GM19395 (cell line): Measurements from ENCODE around the gene ESAM.
A peak's percentile ranks its signal among the peaks of the same experiment; 100 is the strongest.

Experiments
- ATAC-seq: cut with Tn5 transposase; IDR thresholded peaks from one replicate; pipeline ENCODE4 v1.9.1; 2021; ENCODE audit warnings: mild to moderate bottlenecking, moderate library complexity; ENCODE audit not compliant: unreplicated experiment

Gene ESAM

DNA sequence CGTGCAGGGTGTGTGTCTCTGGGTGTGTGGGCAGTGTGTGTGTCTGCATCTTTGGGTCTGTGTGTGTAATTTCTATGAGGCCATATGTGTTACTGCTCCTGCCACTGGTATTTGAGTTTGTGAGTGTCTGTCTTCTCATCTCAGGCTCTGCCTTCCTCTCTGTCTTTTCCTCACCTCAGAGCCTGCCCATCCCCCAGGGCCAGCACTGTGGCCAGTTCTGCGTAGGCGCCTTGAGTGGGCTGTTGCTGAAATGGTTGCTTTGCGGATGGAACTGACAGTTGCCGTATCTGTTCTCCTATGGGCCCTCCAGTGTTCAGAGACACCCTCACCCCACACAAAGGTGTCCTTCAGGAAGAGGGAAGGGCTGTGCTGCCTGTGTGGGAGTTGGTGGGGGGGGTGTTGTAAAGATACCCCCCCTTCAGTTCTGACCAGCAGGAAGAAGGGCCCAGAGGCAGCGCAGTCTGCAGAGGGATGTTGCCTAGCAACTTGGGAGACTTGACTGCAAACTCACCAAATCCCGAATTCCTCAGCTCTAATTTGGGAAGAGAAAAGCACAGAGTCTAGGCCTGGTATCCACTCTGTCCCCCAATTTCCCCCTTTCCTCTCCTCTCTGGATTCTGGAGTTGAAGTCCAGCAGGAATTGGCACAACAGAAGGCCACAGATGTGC lies 24.3 kb downstream of the ESAM start:
- no peak for ATAC-seq

DNA sequence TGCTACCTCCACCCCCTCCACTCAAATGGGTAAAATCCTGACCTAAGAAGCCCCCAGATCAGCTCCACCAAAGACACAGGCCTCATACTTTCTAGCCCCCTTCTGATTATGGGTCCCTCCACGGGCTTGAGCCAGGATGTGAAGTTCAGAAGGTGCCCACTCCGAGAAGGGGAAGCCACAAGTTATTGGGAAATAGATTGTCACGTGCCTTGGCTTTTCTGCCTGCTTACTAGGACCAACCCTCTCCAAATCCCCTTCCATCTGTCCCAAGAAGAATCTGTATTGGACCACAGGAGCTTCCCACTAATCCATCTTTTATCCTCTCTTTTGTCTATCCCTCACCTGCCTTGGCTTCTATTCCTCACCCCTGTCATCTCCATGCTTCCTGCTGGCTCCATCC lies 25.4 kb downstream of the ESAM start:
- ATAC-seq = no peak

DNA sequence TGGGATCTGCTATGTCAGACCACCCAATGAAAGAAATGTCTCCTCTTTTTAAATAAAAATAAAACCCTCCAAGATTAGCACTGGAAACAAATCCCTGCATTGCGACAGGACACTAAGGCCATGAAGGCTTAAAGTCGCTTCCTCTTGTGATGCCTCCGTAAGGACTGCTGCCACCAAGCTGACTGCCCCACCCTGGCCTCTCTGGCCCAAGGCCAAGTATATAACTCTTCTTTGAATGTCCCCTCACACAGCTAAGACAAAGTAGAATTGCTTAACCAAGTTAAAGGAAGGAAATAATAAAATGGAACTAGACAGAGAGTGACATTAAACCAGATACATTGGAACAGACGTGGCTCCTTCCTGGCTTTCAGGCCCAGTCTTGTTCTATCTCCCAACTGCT lies 29.9 kb downstream of the ESAM start:
- no peak for ATAC-seq

DNA sequence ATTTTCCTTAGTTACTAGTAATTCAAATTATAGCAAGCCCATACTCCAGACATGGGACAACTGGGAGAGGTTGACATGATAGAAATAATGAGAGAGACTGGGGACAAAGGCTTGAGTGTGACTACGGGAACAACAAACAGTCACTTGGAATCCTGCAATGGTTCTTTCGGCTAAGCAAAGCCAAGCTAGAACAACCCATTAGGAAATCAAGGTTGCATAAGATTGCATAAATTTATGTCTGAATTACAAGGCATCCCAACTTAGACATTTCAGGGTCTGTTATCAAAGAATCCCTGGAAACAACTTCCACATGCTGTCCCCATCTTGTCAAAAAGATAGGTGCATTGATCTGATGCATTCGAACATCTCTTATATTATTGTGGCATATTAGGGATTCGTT lies 32.5 kb downstream of the ESAM start:
- ATAC-seq = no peak

DNA sequence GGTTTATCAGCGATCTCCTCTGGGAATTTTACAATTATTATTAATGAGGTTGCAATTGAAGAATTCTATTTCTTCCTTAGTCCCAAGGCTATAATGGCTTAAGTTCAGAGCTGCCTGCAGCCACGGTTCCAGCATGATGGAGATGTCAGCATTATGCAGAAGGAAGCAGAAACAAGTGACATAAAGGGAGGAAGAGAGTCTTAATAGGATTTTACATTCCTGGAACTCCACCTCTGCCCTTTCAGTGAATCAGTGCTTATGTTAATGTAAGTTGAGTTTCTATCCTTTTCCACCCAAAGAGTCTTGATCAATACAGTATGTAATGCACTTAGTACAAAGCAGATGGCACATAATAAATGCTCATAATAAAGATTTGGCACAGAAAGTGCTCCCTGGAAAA lies 34.0 kb downstream of the ESAM start:
- ATAC-seq = no peak

DNA sequence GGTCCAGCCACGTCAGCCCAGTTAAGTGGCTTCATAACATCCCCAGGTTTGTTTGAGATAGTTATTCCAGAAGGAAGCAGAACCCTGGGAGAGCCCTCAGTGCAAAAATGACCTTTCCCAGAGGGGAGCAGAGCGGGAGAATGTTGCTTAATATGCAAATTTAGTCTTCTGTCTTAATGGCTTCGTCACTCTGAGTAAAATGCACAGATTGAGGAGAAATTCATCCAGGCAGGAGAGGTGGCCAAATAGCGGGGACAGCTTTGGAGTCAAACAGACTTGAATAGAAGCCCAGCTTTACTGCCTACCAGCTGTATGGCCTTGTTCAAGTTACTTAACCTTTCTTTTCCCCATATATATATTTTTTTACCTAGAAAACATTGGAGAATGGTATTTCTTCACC lies 34.6 kb downstream of the ESAM start:
- ATAC-seq = no peak

DNA sequence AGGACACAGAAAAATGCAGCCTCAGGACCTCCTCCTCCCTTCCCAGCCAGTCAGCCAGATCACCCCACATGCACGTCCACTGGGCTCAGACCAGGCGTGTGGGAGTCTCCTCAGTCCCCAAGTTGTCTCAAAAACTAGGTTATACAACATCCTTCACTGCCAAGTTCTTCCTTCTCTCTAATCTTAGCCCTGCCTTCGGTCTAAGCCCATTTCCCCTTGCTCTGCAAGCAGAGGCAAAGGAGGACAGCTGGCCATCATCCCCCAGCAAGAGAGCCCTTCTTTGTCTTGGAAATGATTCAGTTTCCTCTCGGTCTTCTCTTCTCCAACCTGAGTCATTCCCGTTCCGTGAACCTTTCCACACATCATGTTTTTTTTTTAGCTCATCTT lies 36.4 kb downstream of the ESAM start:
- peak; percentile 13 for ATAC-seq

DNA sequence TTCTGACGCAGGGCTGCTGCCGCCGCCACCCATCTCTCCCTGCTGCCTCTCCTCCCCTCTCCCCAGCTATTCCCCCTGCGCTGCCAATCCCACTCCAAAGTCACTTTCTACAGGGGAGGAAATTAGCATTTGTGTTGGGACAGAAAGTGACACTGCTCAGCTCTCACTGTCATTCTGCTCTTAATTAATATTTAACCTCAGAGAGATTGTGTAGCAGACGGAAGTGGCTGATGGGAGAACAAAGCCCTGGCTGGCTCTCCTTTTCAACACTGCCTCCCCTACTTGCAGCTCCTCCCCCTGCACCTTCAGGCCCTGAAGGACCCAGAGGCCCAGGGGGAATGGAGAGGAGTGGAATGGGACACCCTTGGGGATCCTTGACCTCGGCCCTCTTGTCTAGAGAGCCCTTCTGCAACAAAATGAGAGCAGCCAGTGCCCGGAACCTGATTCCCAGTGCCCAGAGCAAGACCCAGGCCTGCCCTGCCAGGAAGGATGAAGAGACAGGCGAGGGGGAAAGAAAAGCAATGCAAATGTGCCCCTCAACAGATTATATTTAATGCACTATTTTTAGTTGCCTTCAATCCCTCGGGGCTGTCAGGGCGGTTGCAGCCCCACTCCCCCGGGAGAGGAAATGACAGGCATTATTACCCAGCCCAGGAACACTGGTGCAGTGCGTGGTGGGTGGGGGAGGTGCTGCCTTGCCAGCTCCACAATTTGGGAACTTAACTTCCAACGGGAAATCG lies 36.9 kb downstream of the ESAM start:
- ATAC-seq = peak; percentile 97

DNA sequence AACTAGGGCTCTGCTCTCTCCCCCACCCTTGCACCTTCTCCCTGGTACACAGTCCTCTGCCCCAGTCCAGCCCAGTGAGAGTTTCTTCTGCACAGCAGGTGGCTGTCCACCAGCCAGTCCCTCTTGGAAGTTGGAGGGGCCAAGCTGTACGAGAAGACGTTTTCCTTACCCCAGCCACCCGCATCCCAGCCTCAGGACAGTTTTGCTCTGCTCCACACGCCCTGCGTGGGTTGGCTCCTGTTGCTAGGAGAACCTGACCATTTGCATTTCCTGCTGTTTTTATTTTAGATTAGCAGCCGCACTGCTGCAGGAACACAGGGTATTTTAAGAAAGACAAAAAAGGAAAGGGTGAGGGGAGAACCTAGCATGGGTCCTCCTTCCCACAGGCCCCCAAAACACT lies 39.9 kb downstream of the ESAM start:
- ATAC-seq = no peak

DNA sequence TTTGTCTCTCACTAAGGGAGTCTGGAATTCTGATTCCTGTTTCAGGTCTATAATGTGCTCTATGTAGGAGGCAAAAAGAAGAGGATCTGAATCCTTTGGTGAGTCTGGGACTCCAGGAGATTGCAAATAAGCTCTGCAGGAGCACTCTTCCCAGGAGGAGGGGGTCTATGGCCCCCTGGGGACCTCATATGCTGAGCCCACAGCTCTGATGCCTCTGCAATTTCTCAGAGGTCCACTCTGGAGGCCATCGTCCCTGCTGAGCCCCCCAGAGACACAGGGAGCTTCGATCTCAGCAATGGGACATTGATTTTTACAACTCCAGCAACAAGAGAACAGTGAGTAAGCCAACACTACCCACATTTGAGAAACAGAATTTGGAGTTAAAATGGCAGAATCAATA lies 42.6 kb downstream of the ESAM start:
- ATAC-seq = no peak

DNA sequence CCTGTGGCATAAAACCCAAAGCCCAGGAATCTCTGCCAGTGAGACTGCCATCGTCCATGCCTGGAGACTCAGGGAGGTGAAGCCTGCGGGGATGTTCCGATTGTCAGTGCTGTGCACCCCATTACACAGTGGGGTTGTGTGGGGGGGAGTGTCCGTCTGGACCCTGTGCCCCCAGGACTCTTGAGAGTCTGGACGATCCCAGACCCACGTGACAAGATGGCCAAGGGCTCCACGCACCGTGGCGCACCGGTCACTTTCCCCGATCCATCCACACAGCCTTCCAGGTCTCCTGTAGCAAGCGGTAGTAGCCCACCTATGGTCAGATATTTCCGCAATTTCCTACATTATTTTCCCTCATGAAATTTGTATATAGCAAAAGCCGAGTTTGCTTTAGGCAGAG lies 43.3 kb downstream of the ESAM start:
- no peak for ATAC-seq

DNA sequence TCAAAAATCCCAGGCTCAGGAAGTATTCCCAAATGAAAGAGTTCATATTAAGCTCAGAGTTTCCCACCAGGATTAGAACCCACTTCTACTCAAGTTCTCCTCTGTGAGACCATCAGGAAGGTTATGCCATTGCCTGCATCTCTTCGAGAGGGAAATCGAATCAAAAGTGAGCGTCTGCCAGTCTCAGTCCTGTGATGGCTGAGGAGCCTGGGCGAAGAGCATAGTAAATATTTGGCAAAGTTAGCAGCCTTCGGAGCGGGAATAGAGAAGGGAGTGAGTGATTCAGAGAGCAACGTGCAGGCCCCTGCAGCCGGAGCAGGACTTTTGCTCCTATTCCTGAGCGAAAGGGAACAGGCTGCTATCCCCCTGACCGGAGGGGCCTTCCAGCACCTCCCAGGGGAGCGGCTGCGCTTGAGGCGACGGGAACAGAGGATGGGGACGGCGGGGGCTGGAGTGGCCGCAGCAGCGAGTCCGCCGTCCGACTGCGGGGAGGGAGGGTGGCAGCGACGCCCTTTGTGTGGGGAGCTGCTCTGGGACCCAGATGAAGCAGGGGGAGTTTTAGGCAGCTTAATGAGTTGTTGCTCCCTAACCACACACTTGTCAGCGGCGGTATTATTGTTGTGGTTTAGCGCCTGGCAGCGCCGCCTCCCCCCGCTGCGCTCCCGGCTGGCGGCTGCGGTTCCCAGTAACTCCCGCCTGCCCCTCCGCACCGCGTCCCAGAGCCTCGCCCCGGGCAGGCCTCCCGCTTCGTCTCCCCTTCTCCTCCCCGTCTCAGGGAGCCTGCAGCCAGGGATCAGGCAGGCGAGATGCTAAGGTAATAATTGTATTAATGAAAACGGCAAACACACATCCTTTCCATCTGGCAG lies 44.1 kb downstream of the ESAM start:
- peak; percentile 57 for ATAC-seq

DNA sequence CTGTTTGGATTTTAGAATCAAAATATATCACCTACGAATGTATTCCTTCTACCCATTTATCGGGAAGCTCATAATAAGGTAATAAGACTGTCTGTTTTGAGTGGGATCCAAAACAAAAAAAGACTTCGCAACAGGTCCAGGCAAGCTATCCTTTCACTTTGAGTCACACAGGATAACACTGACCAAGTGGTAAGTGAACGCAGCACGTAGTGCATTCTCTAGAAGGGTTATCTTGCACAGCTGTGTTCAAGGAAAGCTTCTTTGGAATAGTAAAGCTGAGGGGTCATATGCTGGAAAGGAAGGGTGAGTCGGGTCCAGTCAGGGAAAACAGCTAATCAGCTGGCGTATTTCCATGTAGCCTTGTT lies 44.7 kb downstream of the ESAM start:
- peak; percentile 70 for ATAC-seq

DNA sequence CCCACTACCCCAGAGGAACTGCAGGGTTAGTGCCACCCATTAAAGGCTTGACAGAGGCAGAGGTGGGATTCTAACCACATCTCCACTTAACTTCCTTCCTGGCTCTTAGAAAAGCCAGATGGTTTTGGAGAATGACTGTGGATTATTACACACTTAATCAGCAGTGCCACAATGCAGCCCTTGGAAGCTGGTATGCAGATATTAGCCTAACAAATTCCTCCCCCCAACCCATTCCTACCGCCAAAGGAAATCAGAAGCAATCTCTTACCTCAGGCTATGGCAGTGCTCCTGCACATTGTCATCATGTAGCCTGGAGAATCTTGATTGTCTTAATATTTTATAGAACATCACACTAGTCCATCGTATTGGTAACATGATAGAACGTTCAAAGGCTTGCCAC lies 45.5 kb downstream of the ESAM start:
- no peak for ATAC-seq

DNA sequence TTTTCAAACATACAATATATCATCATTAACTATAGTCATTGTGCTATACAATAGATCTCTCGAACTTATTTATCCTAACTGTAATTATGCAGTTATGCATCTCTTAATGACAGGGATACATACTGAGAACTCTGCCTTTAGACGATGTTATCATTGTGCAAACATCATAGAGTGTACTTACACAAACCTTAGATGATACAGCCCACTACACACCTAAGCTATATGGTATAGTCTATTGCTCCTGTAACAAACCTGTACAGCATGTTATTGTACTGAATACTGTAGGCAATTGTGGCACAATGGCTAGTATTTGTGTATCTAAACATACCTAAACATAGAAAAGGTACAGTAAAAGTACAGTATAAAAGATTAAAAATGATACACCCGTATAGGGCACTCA lies 49.7 kb downstream of the ESAM start:
- no peak for ATAC-seq

DNA sequence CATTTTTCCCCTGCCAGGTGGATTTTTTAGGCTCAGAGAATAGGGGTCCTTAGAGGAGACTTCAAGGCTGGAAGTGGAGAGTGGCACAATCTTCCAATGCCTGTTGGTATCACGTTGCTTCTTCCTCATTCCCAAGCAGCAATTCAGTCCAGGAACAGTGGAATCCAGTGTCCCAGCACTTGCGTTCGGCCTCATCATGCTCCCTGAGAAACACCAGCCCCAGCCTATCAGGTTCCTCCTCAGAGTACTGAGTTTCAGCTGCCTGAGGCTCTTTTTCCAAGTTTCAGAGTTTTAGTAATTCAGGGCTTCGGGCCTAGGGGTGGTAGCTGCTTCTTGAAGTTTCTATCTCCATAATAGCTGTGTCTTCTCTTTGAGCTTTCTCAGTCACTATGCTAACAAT lies 54.3 kb downstream of the ESAM start:
- ATAC-seq = no peak
